ENCODE data around the gene NRG3. TPM values are rescaled to one million over a fixed set of nuclear protein-coding genes. Genes with fewer than 3 reads are reported as not detected.

NRG3 gene
- total and polyA plus RNA-seq, 2 of the 4 experiments (the other 2 are of a cell fraction): not detected

DNA sequence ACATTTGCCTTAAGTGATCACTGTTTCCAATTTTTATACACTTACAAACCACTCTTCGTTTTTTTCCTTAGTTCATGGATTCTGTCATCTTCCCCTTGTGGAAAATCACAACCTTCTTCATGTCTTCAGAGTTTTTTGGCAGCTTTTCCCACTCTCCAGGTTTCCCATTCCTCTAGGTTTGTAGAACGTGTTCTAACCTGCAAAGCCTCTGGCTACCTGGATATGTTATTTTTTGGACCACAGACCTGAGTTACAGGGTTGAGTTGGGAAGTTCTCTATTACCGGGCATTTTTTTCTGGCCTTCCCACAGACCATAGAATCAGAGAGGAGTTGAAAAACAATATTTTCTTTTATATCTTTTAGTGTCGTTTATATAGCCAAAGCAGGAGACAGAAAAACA, 30.2 kb downstream of the NRG3 start:
- H2AK9ac ChIP-seq (replicated peaks; ENCODE audit: low read depth, low read length, poor library complexity): no peak overlapping the region
- H3K4ac ChIP-seq (ENCODE audit: low read depth, low read length): no peak overlapping the region
- ChIA-PET CTCF (no interaction called here), POLR2A (ENCODE audit: unreplicated experiment) (no interaction called here)
- no peak overlapping the region for H3K9ac ChIP-seq (ENCODE audit: low read depth, low read length)
- no peaks in the 10 kb centered on the region for H3K79me1 ChIP-seq (ENCODE audit: low read depth in 1 of 2, low read length in 2 of 2)
- no peak overlapping the region for H3K4me3 ChIP-seq (ENCODE audit: insufficient read depth, low read depth, low read length)
- no peak overlapping the region for H3K18ac ChIP-seq (ENCODE audit: low read depth, low read length)
- WGBS, 2 experiments (ENCODE audit: extremely low coverage in 2 of 2, insufficient read length in 1 of 2): no CpG with 5 or more reads among the region's 4 CpGs
- no peak overlapping the region for H2AK5ac ChIP-seq (ENCODE audit: low read depth, low read length)
- dilution Hi-C loops (cut with HindIII; ENCODE audit: low sequenced_read_pairs, unreplicated experiment): no loop called here
- H4K91ac ChIP-seq (ENCODE audit: insufficient read depth, low read depth, low read length): no peak overlapping the region
- H3K27ac ChIP-seq (ENCODE audit: insufficient read depth, low read length): no peak overlapping the region
- no peak overlapping the region for H2BK5ac ChIP-seq (ENCODE audit: low read depth, low read length, poor library complexity, severe bottlenecking)
- no peak overlapping the region for H2AFZ ChIP-seq (replicated peaks; ENCODE audit: low read length, poor library complexity)
- H2BK15ac ChIP-seq (ENCODE audit: low read depth, low read length): no peak overlapping the region
- H3K4me2 ChIP-seq (ENCODE audit: low read depth, low read length): no peak overlapping the region
- no peak for ATAC-seq (ENCODE audit: low read depth)
- H2BK120ac ChIP-seq (ENCODE audit: low read depth, low read length): no peak overlapping the region
- in situ Hi-C loops (cut with MboI; ENCODE audit: low sequenced_read_pairs): no loop called here
- H3K23ac ChIP-seq (ENCODE audit: low read depth, low read length): no peak overlapping the region
- no peak overlapping the region for H4K5ac ChIP-seq (ENCODE audit: low read depth, low read length)
- no peaks in the 10 kb centered on the region for H3K27me3 ChIP-seq (ENCODE audit: control insufficient read depth, insufficient read depth, low read length)
- H3K56ac ChIP-seq (ENCODE audit: extremely low read depth, insufficient read depth, low read length): no peak overlapping the region
- no peak overlapping the region for H2BK20ac ChIP-seq (ENCODE audit: low read depth, low read length)
- no TSS peak for BruUV-seq (replicated peaks)
- DNase-seq: no peak
- H3K4me1 ChIP-seq (ENCODE audit: control insufficient read depth, insufficient read depth, low read length): no peaks in the 10 kb centered on the region
- H4K8ac ChIP-seq (ENCODE audit: low read depth in 2 of 2, low read length in 2 of 2): no peak overlapping the region
- intact Hi-C loops (cut with micrococcal nuclease): no loop called here
- H3K14ac ChIP-seq (replicated peaks; ENCODE audit: low read depth, low read length): no peak overlapping the region
- H3K36me3 ChIP-seq (ENCODE audit: control insufficient read depth, insufficient read depth, low read length): no peaks in the 10 kb centered on the region
- TF ChIP-seq, protein P1, sequence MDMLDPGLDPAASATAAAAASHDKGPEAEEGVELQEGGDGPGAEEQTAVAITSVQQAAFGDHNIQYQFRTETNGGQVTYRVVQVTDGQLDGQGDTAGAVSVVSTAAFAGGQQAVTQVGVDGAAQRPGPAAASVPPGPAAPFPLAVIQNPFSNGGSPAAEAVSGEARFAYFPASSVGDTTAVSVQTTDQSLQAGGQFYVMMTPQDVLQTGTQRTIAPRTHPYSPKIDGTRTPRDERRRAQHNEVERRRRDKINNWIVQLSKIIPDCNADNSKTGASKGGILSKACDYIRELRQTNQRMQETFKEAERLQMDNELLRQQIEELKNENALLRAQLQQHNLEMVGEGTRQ (IDR thresholded peaks at IDR 0.05; ENCODE audit: low read depth, low read length): no peak
- no peak for TF ChIP-seq BHLHE40 (IDR thresholded peaks at IDR 0.05; ENCODE audit: low read depth, low read length)
- no peaks in the 10 kb centered on the region for H4K20me1 ChIP-seq (ENCODE audit: insufficient read depth, low read length)
- peaks cover 2% of the 10 kb centered on the region for H3K9me3 ChIP-seq (ENCODE audit: control insufficient read depth, insufficient read depth, low read length)
- no peaks in the 10 kb centered on the region for H3K9me1 ChIP-seq (ENCODE audit: insufficient read depth, low read length)

Data from IMR-90 (cell line).